ENCODE measurements around the gene RAB36.

Gene RAB36

GRCh38 chr22:23190526-23190925 is 45.2 kb downstream of the RAB36 start:
- DNase-seq: no peak
- no peak for TF ChIP-seq EZH2phosphoT487 (IDR thresholded peaks at IDR 0.05; ENCODE audit: low read length)
- TF ChIP-seq CTCF (IDR thresholded peaks at IDR 0.05; ENCODE audit: low read length): no peak
- TF ChIP-seq EZH2 (optimal IDR thresholded peaks at IDR 0.05; ENCODE audit: low read depth, low read length): no peak
- peaks cover 5% of the 10 kb centered on the region; the same call in 1 of the 2 replicates for H3K36me3 ChIP-seq (replicated peaks; ENCODE audit: insufficient read depth, low read length)
- H3K4me3 ChIP-seq (ENCODE audit: low read length): no peak overlapping the region
- no peak overlapping the region for H3K4me2 ChIP-seq (ENCODE audit: low read depth, low read length)
- peaks cover 74% of the 10 kb centered on the region for H4K20me1 ChIP-seq (ENCODE audit: insufficient read depth, low read length)
- peaks cover 3% of the 10 kb centered on the region; the same call in 1 of the 2 replicates for H3F3A ChIP-seq (ENCODE audit: insufficient read depth, low read length)
- H3K79me2 ChIP-seq (ENCODE audit: low read length): peaks cover 100% of the 10 kb centered on the region
- no peak overlapping the region for H3K9ac ChIP-seq (ENCODE audit: low read length)
- H3K4me1 ChIP-seq (ENCODE audit: low read length): no peaks in the 10 kb centered on the region
- no peak overlapping the region for H2AFZ ChIP-seq (ENCODE audit: low read length)
- no peak overlapping the region for H3K27ac ChIP-seq (ENCODE audit: low read length)
- no peaks in the 10 kb centered on the region for H3K9me2 ChIP-seq (replicated peaks; ENCODE audit: insufficient read depth, low read length)
- no peaks in the 10 kb centered on the region for H3K27me3 ChIP-seq (replicated peaks; ENCODE audit: insufficient read depth, low read length)
- no peaks in the 10 kb centered on the region for H3K9me3 ChIP-seq (replicated peaks; ENCODE audit: insufficient read depth, low read length)

GRCh38 chr22:23192133-23192532 is 46.9 kb downstream of the RAB36 start:
- Histone ChIP-seq H3K4me1 (ENCODE audit: low read length) (no peaks in the 10 kb centered on the region), H3K27ac (ENCODE audit: low read length) (no peak overlapping the region)

GRCh38 chr22:23192558-23192957 is 47.3 kb downstream of the RAB36 start:
- Histone ChIP-seq H3K9me3 (replicated peaks; ENCODE audit: insufficient read depth, low read length) (no peaks in the 10 kb centered on the region), H3K4me2 (ENCODE audit: low read depth, low read length) (no peak overlapping the region), H3K9ac (ENCODE audit: low read length) (no peak overlapping the region), H2AFZ (ENCODE audit: low read length) (no peak overlapping the region), H3K4me3 (ENCODE audit: low read length) (no peak overlapping the region), H3K27me3 (replicated peaks; ENCODE audit: insufficient read depth, low read length) (no peaks in the 10 kb centered on the region), H3F3A (ENCODE audit: insufficient read depth, low read length) (peaks cover 3% of the 10 kb centered on the region; the same call in 1 of the 2 replicates), H3K9me2 (replicated peaks; ENCODE audit: insufficient read depth, low read length) (no peaks in the 10 kb centered on the region), H3K4me1 (ENCODE audit: low read length) (no peaks in the 10 kb centered on the region), H4K20me1 (ENCODE audit: insufficient read depth, low read length) (peaks cover 75% of the 10 kb centered on the region), H3K27ac (ENCODE audit: low read length) (no peak overlapping the region), H3K79me2 (ENCODE audit: low read length) (peaks cover 100% of the 10 kb centered on the region), H3K36me3 (replicated peaks; ENCODE audit: insufficient read depth, low read length) (peaks cover 5% of the 10 kb centered on the region; the same call in 1 of the 2 replicates)
- TF ChIP-seq EZH2phosphoT487 (IDR thresholded peaks at IDR 0.05; ENCODE audit: low read length) (no peak), EZH2 (optimal IDR thresholded peaks at IDR 0.05; ENCODE audit: low read depth, low read length) (no peak), CTCF (IDR thresholded peaks at IDR 0.05; ENCODE audit: low read length) (no peak)
- no peak for DNase-seq

More at GRCh38 chr22:23192133-23192532, 46.9 kb downstream of the RAB36 start:
- Histone ChIP-seq H3K9ac (ENCODE audit: low read length) (no peak overlapping the region), H4K20me1 (ENCODE audit: insufficient read depth, low read length) (peaks cover 75% of the 10 kb centered on the region), H3K36me3 (replicated peaks; ENCODE audit: insufficient read depth, low read length) (peaks cover 5% of the 10 kb centered on the region; the same call in 1 of the 2 replicates), H3K4me3 (ENCODE audit: low read length) (no peak overlapping the region), H3K27me3 (replicated peaks; ENCODE audit: insufficient read depth, low read length) (no peaks in the 10 kb centered on the region), H3K9me3 (replicated peaks; ENCODE audit: insufficient read depth, low read length) (no peaks in the 10 kb centered on the region), H3K9me2 (replicated peaks; ENCODE audit: insufficient read depth, low read length) (no peaks in the 10 kb centered on the region), H2AFZ (ENCODE audit: low read length) (no peak overlapping the region), H3K79me2 (ENCODE audit: low read length) (peaks cover 100% of the 10 kb centered on the region), H3F3A (ENCODE audit: insufficient read depth, low read length) (peaks cover 3% of the 10 kb centered on the region; the same call in 1 of the 2 replicates), H3K4me2 (ENCODE audit: low read depth, low read length) (no peak overlapping the region)
- TF ChIP-seq EZH2phosphoT487 (IDR thresholded peaks at IDR 0.05; ENCODE audit: low read length) (no peak), CTCF (IDR thresholded peaks at IDR 0.05; ENCODE audit: low read length) (no peak), EZH2 (optimal IDR thresholded peaks at IDR 0.05; ENCODE audit: low read depth, low read length) (no peak)
- no peak for DNase-seq
